Umbilical cord (tissue), 2 donors: ENCODE measurements around the gene TBC1D16. TPM values are rescaled to one million over a fixed set of nuclear protein-coding genes. Genes with fewer than 3 reads are reported as not detected.

ENCODE experiments used
- DNase-seq: peaks from one replicate; pipeline ENCODE4 v3.0.0-alpha.2; 2015; ENCODE audit warnings: low spot score
- total RNA-seq: library from RNA; depleted of rRNA; stranded (reverse); fragments of >200 nt; gene quantifications from one replicate; pipeline ENCODE4 v1.2.3, GENCODE V29; 2014; ENCODE audit warnings: low replicate concordance; ENCODE audit not compliant: insufficient read depth

The TBC1D16 gene
- total RNA-seq, 1 donor from 2014 or later, result 21.7 TPM

DNA sequence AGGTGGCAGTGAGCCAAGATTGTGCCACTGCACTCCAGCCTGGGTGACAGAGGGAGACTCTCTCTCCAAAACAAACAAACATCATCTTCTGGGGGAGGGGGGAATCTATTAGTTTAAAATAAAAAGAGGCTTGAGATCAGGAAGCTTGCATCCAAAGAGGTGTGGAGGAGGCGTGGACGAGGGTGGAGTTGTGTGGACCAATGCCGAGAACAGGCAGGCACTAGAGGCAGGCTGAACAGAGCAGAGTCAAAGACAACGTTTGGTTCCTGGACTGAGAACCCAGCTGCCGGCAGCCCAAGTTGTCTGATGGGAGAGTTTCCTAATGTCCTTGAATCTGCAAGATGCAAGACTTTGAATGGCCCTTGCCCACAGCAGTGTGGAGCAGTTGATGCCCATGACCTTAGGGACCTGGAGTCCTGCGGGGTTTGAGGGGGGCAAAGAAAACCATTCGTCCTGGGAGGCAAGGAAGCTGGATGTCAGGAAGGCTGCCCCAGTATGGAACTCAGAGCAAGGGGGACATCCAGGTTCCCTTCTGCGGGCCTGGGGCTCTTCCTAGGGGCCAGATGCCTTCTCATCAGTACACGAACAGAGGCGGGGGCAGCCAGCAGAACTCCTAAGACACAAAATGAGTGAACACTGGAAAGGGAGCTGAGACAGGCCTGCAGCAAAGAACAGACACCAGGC lies 9.2 kb downstream of the TBC1D16 start:
- DNase-seq, result no peak

DNA sequence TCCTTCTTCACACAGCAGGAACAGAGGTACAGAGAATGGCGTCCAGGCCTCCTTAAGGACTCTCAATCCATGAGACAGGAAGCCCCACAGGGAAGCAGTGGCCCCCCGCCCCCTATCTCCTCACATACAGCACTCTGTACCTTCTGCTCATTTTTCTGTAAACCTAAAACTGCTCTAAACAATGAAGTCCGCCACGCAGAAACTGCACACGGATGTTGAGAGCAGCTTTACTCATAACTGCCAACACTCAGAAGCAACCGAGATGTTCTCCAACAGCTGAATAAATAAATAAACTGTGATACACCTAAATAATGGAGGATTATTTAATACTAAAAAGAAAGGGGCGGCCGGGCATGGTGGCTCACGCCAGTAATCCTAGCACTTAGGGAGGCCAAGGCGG lies 9.9 kb downstream of the TBC1D16 start:
- no peak for DNase-seq

DNA sequence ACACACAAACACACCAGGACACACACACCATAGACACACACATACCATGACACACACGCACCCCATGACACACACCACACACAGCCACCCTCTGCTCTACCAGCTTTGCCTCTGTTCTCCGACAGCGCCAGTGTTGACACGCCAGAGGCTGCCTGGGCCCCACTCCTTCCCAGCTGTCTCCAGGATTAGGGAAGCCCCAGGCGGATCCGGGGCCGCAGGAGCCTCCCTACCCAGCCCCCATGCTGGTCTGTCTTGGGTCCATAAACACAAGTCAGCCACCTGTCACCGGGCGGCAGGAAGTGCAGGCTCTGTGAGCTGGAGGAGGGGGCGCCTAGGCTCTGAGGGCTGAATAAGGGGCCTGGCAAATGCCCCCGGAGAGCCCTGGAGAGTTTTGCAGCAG lies 10.5 kb downstream of the TBC1D16 start:
- DNase-seq, result peak; percentile 61

DNA sequence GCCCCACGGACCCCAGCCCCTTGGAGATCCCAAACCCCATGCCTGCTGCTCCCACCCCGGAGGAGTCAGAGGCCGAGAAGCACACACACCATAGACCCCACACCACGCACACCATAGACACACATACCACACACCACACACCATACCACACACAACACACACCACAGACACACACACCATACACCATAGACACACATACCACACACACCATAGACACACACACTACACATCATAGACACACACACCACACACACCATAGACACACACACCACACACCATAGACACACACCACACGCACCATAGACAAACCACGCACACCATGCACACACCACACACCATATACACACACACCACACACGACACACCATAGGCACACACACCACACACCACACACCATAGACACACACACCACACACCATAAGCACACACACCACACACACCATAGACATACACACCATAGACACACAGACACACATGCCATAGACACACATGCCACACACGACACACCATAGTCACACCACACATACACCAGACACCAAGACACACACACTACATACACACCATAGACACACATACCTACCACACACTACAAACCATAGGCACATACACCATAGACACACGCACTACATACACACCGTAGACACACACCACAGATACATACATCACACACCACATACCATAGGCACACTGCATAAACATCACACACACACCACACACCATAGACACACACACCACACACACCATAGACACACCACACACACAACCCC lies 11.3 kb downstream of the TBC1D16 start:
- DNase-seq, result no peak

DNA sequence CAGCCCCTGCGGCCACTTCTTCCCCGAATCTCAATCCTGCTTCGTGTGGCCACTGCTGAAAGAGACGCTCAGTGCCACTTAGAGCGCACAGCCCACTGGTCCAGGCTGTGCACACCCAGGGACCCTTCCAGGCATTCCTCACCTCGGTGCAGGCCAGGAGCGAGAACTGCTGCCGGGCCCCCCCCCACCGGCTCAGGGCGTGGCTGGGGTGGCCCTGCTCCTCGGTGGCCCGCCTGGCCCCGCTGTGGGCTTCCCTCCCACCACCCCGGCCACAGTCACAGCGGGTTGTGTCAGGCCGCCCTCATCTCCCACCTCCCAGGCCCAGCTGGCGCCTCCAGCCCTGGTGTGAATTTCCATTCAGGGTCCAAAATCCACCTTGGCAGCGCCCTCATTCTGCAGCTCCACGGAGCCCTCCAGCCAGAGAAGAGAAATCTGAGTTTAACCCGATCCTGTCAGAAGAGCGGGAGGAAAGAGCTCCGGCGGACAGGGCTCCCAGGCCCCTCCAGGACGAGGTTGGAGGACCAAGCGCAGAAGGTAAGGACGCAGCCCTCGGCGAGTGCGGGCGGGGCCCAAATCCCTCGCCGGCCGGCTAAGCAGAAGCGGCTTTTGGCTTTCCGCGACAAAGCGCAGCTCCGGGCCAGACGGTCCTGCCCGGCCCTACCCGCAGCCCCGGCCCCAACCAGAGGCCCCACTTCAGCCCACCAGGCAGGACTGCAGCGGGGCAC lies 12.0 kb downstream of the TBC1D16 start:
- no peak for DNase-seq

DNA sequence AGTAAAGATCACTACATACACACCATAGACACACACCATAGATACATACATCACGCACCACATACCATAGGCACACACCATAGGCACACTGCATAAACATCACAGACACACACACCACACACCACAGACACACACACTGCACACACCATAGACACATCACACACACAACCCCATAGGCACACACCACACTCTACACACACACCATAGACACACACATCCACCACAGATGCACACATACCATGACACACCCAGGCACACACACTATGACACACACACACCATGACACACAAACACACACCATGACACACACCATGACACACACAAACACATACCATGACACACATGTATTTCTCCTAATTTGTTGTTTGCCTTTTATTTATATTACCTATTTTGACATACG lies 14.1 kb downstream of the TBC1D16 start:
- DNase-seq, result no peak

DNA sequence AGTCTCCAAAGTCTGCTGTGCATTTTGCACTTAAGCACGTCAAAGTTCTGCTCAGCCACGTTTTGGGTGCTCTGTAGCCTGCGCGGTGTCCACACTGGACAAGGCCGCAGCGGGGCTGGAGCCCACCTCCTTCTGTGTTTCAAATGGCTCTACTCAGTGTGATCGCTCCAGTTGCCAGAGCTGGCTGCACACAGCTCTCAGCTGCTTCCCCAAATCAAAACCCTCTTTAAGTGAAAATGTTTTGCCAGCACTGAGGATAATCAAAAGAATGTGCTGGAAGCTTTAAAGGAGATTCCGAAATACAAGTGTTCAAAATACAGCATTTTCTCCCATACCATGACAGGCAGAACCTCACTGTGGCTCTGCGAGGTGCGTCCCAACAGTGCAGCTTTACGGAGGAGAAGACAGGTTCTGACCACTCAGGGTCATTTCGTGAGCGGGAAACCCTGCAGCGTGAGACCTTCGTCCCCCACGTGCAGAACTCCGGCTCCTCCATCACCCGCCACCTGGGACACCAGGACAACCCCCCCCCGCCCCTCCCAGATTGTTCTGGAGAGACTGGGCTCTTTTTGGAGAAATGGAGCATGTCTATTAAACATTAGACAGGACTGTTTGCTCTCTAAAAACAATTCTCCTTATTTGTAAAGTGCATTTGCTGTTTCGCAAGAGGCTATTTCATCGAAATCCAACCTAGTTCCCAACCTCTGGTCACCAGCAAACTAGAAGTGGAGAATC lies 16.6 kb downstream of the TBC1D16 start:
- no peak for DNase-seq

DNA sequence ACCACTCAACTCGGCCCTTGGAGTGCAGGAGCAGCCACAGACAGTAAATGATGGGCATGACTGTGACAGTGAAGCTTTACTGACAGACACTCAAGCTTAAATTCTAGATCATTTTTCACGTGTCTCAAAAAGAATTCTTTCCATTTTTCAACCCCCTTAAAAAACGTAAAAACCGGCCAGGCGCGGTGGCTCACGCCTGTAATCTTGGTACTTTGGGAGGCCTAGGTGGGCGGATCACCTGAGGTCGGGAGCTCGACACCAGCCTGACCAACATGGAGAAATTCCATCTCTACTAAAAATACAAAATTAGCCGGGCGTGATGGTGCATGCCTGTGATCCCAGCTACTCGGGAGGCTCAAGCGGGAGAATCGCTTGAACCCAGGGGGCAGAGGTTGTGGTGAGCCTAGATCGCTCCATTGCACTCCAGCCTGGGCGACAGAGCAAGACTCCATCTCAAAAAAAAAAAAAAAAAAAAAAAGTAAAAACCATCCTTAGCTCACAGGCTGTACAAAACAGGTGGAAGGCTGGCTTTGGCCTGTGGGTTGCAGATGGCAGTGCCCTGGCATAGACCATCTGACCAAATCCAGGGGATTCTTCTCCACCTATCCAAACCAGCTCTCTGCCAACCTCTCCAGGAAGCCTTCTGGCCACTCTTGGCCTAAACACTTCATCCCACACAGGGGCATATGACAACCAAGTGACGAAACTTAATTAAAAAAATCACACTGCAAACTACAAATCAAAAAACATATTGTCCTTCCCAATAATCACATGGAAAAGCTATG lies 18.3 kb downstream of the TBC1D16 start:
- no peak for DNase-seq

DNA sequence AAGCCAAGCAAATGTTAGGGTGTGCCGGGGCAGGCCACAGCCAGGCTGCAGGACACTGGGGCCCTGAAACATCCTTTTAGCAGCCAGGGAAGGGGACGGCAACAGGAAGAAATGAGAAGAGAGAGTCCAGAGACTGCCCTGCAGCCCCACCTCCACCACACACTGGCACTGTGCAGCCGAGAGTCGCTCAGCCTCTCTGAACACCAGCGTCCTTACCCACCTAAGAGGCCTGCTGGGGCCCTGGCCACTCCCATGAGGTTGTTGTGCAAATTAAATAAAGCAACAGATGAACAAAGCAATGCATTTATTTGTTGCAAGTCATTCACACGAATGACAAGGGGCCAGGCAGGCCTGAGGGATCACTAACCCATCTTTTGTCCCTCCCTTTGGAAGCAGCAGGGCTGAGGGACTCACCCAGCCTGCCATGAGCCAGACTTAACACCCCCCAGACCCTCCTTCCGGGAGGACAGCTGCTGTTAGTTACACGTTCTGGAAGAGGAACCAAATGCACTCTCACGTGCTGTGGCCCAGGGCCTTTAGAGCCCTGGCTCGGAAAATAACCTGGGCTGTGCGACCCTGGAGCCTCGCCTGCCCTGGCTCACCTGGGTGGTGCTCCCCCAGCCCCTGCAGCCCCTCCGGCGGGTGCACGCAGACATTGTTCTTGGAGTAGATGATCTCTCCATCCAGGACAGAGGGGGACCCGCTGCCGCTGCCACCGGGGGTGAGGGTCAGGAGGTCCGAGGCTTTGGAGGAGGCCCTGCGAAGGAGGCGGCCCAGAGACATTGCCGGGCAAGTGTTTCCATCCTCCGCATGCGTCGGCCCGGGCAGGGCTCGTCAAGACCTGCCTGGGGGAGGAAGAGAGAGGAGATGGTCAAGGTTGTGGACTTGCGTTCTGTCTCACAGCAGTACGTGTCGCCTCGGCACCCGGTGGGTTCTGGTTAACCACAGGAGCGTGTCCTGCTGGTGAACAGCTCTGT lies 22.6 kb downstream of the TBC1D16 start:
- no peak for DNase-seq

DNA sequence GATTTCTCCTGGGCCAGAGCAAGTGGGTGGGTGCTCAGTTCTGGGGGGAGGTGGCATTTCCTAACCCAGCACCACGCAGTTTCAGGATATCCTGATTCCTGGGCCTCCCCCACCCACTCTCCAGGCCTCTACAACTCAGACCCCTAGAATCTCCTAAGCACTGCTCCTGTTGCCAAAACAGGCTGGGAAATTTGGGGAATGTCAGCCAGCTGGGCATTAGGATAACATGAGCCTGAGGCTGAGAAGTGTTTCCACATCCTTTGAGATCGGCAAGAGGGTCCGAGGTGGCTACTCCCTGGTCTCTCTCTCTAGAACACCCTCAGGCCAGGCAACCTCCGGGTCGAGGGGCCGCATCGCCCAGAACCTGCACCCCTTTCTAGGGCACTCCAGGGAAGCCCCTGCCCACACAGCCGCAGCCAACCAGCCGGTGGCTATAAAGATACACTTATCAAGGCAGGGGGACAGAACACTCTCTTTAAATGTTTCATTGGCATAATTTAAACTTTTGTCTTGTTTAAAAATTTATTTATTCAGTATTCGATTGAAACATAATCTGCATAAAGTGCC lies 23.6 kb downstream of the TBC1D16 start:
- no peak for DNase-seq

DNA sequence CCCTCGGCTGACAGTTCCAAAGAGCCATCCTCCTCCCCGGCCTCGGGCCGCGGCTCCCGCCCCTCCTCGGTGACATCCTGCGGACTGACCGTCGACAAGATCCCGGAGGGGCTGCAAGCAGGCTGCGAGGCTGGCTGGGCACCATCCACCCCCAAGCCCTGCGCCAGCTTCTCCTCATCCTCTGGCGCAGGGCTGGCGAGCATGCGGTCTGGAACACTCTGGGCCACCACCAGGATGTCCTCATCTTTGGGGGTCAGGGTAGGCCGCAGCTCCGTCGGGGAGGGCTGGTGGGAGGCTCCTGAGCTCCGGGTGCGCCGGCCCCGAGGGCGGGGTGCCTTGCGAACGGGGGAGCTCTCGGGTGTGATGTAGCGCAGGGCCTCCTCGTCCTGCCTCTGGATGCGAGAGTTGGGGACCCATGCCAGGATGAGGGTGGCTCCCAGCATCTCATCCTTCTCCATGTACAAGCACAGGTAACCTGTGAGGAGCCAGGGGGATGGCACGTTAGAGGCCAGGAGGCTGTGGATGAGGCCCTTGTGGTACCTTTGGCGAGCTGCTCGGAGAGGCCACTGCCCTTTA lies 25.3 kb downstream of the TBC1D16 start:
- no peak for DNase-seq

DNA sequence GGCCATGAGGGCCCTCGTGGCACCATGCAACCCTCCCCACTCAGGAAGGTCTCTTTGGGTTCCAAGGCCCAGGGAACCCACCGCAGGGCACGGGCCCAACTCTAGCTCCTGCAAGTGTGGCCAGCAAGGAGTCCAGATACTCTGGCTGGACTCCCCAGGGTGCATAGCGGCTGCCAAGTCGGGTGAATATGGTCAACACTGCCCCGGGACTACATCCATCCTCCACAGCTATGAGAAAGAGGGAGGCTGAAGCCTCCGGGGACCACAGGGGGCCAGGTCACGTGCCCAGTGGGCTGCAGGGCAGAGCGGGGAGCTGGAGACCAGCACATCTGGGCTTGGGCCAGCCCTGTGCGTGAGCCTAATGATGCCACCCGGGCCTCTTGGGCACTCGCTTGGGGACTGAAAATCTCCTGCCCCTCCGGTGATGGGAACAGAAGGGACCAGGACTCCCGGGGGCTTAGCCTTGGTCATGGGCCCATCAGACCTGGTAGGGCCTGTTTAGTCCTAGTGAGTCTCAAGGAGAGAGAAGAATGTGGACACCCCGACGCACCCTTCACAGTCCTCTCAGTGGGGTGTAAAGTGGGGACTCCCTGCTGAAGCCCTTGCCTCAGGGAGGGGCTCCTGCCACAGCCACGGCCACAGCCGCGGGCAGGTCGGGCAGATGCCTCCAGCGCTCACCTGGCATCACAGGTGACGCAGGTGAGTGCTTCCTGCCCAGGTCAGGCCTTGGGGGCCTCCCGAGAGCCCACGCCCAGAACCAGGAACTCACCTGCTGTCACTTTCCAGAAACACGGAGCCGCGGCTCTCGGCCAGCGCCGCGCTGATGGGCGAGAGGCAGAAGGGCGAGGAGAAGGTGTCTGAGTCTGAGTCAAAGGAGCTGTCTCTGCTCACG lies 26.0 kb downstream of the TBC1D16 start:
- no peak for DNase-seq

DNA sequence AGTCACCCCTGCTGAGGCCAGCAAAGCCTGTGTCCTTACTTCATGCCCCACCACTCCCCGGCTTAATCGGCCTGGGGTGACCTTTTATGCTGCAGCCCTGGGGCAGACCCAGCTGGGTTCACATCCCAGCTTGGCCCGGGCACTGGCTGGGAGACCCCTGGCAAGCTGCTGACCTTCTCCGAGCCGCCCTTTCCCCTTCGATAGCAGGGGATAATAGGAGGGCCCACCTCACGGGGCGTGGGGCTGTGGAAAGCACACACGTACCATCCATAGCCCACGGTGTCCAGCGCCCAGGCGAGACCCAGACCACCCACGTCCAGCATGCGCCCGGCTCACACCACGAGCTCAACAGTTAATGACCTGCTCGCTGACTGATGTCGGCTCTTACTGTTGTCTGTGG lies 26.8 kb downstream of the TBC1D16 start:
- DNase-seq, result no peak

DNA sequence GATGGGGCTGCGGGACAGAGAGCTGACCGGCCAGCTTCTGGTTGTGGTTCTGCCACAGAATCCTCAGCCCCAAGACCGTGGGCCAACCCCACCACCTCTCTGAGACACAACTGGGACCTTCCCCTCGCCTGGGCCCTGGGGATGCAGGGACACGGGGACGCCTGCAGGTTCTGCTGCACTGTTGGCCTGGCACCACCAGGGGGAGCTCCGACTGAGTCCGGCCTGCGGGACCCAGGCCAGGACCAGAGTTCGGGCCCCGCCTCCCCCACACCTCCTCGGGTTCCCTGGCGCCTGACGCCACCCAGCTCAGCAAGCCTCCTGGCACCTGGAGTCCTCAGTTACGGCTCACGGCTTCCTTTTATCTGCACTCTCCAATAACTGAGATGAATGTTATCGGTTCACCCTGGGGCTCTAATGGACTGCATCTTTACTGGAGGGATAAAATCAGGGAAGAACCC lies 27.3 kb downstream of the TBC1D16 start:
- DNase-seq, result peak; percentile 54

DNA sequence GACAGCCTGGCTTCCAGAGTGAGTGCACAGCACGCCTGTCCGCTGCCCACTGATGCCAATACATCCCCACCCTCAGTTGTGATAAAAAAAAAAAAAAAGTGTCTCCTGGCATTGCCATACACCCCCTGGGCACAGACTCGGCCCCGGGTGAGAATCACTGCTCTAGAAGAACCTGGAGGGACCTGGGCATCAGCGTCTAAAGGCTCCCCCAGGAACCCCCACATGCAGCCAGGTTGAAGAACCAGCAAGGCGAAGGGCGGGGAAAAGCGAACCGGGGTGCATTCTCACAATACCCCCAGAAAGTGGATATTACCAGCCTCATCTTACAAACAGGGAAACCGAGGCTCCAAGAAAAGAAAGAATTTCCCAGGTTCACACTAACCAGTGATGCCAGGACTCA lies 27.7 kb downstream of the TBC1D16 start:
- no peak for DNase-seq

DNA sequence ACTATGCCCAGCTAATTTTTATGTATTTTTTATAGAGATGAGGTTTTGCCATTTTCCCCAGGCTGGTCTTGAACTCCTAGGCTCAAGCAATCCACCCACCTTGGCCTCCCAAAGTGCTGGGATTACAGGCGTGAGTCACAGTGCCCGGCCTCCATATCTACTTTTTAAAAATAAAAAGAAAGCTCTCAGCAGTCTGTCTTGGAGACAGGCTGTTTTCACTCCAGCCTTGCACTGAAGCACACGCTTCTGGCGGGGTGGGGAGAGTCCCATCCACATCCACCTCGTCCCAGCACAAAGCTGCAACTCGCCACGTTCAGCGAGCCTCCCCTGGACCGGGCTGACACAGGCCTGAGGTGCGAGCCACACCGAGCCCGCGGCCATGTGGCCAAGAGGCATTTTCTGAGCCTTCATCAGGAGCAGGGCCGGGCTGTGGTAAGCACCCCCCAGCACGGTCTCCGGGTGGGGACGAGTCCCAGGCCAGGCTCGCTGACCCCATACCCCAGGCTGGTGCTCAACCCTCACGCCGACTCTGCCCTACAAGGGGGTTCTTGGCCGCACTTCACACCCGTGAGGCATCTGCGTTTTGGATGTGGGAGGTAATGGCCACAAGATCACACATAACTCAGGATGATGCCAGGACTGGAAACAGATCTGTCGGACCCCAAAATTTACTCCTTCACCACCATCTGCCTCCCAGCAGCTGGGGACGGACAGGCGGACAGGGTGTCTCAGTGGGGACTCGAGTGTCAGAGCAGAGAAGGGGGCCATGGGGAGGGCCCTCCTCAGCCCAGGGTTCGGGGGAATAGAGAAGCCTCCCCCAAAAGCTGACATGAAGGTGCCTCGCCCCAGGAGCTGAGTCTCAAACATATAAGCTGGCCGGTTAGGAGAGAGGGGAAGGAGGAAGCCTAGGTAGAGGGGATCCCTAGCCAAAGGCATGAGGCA lies 28.6 kb downstream of the TBC1D16 start:
- DNase-seq, result peak; percentile 60

DNA sequence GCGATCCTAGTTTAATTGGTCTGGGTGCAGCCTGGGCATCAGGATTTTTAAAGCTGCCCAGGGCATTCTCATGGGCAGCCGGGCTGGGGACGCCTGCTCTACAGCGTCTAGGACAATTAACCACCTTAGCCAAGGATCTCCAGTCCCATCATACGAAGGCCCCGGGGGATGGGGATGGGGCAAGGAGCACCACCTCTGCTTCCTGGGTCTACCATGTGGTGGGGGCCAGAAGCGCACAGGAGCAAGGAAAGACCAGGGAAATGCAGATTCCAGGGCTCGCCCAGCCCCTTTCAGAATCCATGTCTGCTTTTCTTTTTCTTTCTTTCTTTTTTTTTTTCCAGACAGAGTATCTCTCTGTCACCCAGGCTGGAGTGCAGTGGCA lies 29.3 kb downstream of the TBC1D16 start:
- no peak for DNase-seq
